Endothelial cell of umbilical vein (primary cell): ENCODE results near the gene SGCD. TPM values are rescaled to one million over a fixed set of nuclear protein-coding genes. Genes with fewer than 3 reads are reported as not detected.

Source experiments
- BruUV-seq: library from RNA; stranded (reverse); fragments of 400-500 nt; replicated peaks from 2 replicates; lab custom pipeline; 2021; lab: Mats Ljungman, UMichigan
- CTCF ChIA-PET: fragments of 300-600, 350-600 bp; sonication (Branson Sonifier 250); formaldehyde crosslinking; loops from one replicate; lab custom pipeline; 2021; ENCODE audit warnings: antibody characterized with exemption, inconsistent platforms; lab: Charles Lee
- POLR2A ChIA-PET: fragments of 300-600, 350-600 bp; sonication (Branson Sonifier 250); formaldehyde crosslinking; loops from one replicate; lab custom pipeline; 2021; ENCODE audit warnings: antibody characterized with exemption, inconsistent platforms; lab: Charles Lee
- DNase-seq: peaks from one replicate; pipeline ENCODE4 v3.0.0-alpha.2; 2011; ENCODE audit warnings: low read depth, low spot score
- FAIRE-seq: peaks from 2 replicates; lab custom pipeline; 2011; peaks lifted over from hg19 to GRCh38; lab: Jason Lieb, UNC
- H2AFZ ChIP-seq: 2 replicates; pipeline ENCODE4 v1.6.0; 2012; ENCODE audit warnings: low read depth, low read length, control low read depth, inconsistent platforms
- H3K27ac ChIP-seq: 2 replicates; pipeline ENCODE4 v1.5.1; 2011; ENCODE audit warnings: low read depth, mild to moderate bottlenecking, control low read depth, low read length, moderate library complexity; ENCODE audit not compliant: insufficient read depth
- H3K27me3 ChIP-seq, 2 experiments: 2 replicates each; pipeline versions ENCODE4 v1.6.0 to v1.6.1; 2011; ENCODE audit warnings: low read length in 2 of 2, mixed read lengths in 1 of 2; ENCODE audit not compliant: control insufficient read depth in 2 of 2, insufficient read depth in 2 of 2
- H3K36me3 ChIP-seq, 2 experiments: 2 replicates in 1 of 2; 3 replicates in 1 of 2; pipeline ENCODE4 v1.5.1; 2011; ENCODE audit warnings: low read length in 2 of 2, mild to moderate bottlenecking in 1 of 2, moderate library complexity in 1 of 2; ENCODE audit not compliant: control insufficient read depth in 2 of 2, insufficient read depth in 2 of 2; ENCODE audit errors: extremely low read depth in 1 of 2
- H3K4me1 ChIP-seq: 3 replicates; pipeline ENCODE4 v1.5.1; 2011; ENCODE audit warnings: mild to moderate bottlenecking, low read length; ENCODE audit not compliant: control insufficient read depth, insufficient read depth; ENCODE audit errors: extremely low read depth
- H3K4me2 ChIP-seq: 2 replicates; pipeline ENCODE4 v1.6.1; 2011; ENCODE audit warnings: low read length, control low read depth, mixed read lengths; ENCODE audit not compliant: insufficient read depth
- H3K4me3 ChIP-seq, 3 experiments: fragments of 200-600 bp in 1 of 3; sonication (generic), shearing (Covaris generic) in 1 of 3; replicated peaks in 1 of 3; 2 replicates each; pipeline ENCODE4 v1.5.1; 2011 to 2016; ENCODE audit warnings: control low read depth in 3 of 3, low read length in 3 of 3, mild to moderate bottlenecking in 2 of 3, inconsistent platforms in 1 of 3, low read depth in 1 of 3, moderate library complexity in 1 of 3; ENCODE audit not compliant: insufficient read depth in 1 of 3
- H3K79me2 ChIP-seq: 2 replicates; pipeline ENCODE4 v1.6.0; 2012; ENCODE audit warnings: low read length, inconsistent platforms; ENCODE audit not compliant: control insufficient read depth, insufficient read depth
- H3K9ac ChIP-seq: replicated peaks from 2 replicates; pipeline ENCODE3; 2011; ENCODE audit warnings: low read length, control low read depth; ENCODE audit not compliant: insufficient read depth; ENCODE audit errors: extremely low read depth
- H3K9me1 ChIP-seq: replicated peaks from 3 replicates; pipeline ENCODE4 v1.6.0; 2011; ENCODE audit warnings: mild to moderate bottlenecking, low read length; ENCODE audit not compliant: control insufficient read depth, insufficient read depth; ENCODE audit errors: extremely low read depth
- H3K9me3 ChIP-seq: replicated peaks from 2 replicates; pipeline ENCODE4 v1.5.1; 2012; ENCODE audit warnings: low read length, inconsistent platforms; ENCODE audit not compliant: control insufficient read depth, insufficient read depth
- H4K20me1 ChIP-seq: replicated peaks from 2 replicates; pipeline ENCODE3; 2011; ENCODE audit warnings: mild to moderate bottlenecking, low read length; ENCODE audit not compliant: control insufficient read depth, insufficient read depth; ENCODE audit errors: extremely low read depth
- CTCF ChIP-seq, 2 donors: IDR thresholded peaks; 1 replicate in 1 of 2; 2 replicates in 1 of 2; pipeline ENCODE4 v1.5.1; 2011; ENCODE audit warnings: low read length in 2 of 2, mild to moderate bottlenecking in 2 of 2, moderate library complexity in 2 of 2, control low read depth in 1 of 2, inconsistent platforms in 1 of 2, low read depth in 1 of 2; ENCODE audit not compliant: insufficient read depth in 1 of 2; ENCODE audit errors: extremely low read depth in 1 of 2
- EZH2 ChIP-seq: IDR thresholded peaks from 2 replicates; pipeline ENCODE4 v1.6.1; 2012; ENCODE audit warnings: borderline replicate concordance, low read depth, mild to moderate bottlenecking, moderate library complexity, low read length, inconsistent platforms; ENCODE audit not compliant: severe bottlenecking
- FOS ChIP-seq: IDR thresholded peaks from 2 replicates; pipeline ENCODE4 v1.6.1; 2011; ENCODE audit warnings: mild to moderate bottlenecking, low read length, moderate library complexity, borderline replicate concordance; ENCODE audit not compliant: insufficient read depth
- GATA2 ChIP-seq: IDR thresholded peaks from 2 replicates; pipeline ENCODE4 v1.7.0; 2011; ENCODE audit warnings: low read depth, mild to moderate bottlenecking, moderate library complexity, mixed read lengths, low read length; ENCODE audit not compliant: insufficient read length, insufficient read depth
- JUN ChIP-seq: IDR thresholded peaks from 2 replicates; pipeline ENCODE4 v1.6.1; 2011; ENCODE audit warnings: borderline replicate concordance, low read depth; ENCODE audit not compliant: insufficient read length, insufficient read depth
- MAX ChIP-seq: IDR thresholded peaks from 2 replicates; pipeline ENCODE4 v1.6.1; 2011; ENCODE audit not compliant: insufficient read depth, insufficient read length
- MYC ChIP-seq: IDR thresholded peaks from one replicate; pipeline ENCODE4 v1.6.1; 2011; ENCODE audit warnings: mild to moderate bottlenecking, low read depth, low read length
- POLR2A ChIP-seq: IDR thresholded peaks from 2 replicates; pipeline ENCODE4 v1.6.1; 2012; ENCODE audit warnings: low read depth, mild to moderate bottlenecking, control low read depth, low read length
- POLR2AphosphoS5 ChIP-seq: IDR thresholded peaks from 2 replicates; pipeline ENCODE4 v1.6.1; 2012; ENCODE audit warnings: low read depth, mild to moderate bottlenecking, control low read depth, low read length, moderate library complexity; ENCODE audit not compliant: insufficient read depth
- dilution Hi-C: fragments of 300-500 bp; cut with MboI; formaldehyde crosslinking; loops from one replicate; pipeline ENCODE4 v1.15.0; 2019; ENCODE audit warnings: low sequenced_read_pairs; ENCODE audit not compliant: extremely low pct_ligation_motif_present
- intact Hi-C: fragments of 100-400 bp; cut with micrococcal nuclease; formaldehyde crosslinking; loops from one replicate; pipeline ENCODE4 v1.10.0; 2022
- polyA plus RNA-seq, 4 experiments: library from polyadenylated mRNA; depleted of rRNA in 3 of 4; stranded (reverse) in 3 of 4; unstranded in 1 of 4; fragments of >200 nt; gene quantifications; 2 replicates each; pipeline versions ENCODE4 v1.2.1 to v1.2.3, GENCODE V29; 2011 to 2012; ENCODE audit warnings: missing spikeins in 1 of 4
- total RNA-seq: library from RNA; stranded (reverse); gene quantifications from 2 replicates; pipeline ENCODE4 v1.2.3, GENCODE V29; 2021

Gene SGCD
- total and polyA plus RNA-seq, 2 donors (not counting 3 experiments of a cell fraction or from before 2014, with no cell fraction given): not detected

GRCh38 chr5:156794687-156795086 lies 467.7 kb downstream of the SGCD start:
- Histone ChIP-seq H2AFZ (no peak overlapping the region), H3K36me3 (no peaks in the 10 kb centered on the region), H3K27me3 (no peaks in the 10 kb centered on the region), H4K20me1 (no peaks in the 10 kb centered on the region), H3K79me2 (no peaks in the 10 kb centered on the region), H3K4me2 (no peak overlapping the region), H3K9me3 (no peaks in the 10 kb centered on the region), H3K4me3 (no peak overlapping the region), H3K4me1 (no peaks in the 10 kb centered on the region), H3K9ac (no peak overlapping the region), H3K27ac (no peak overlapping the region), H3K9me1 (no peaks in the 10 kb centered on the region)
- CTCF ChIA-PET: no interaction called here
- BruUV-seq: no TSS peak
- intact Hi-C loops: no loop called here
- DNase-seq (no peak), FAIRE-seq (no peak)
- dilution Hi-C loops: no loop called here
- POLR2A ChIA-PET: no interaction called here
- TF ChIP-seq EZH2 (no peak), GATA2 (no peak), JUN (no peak), MYC (no peak), MAX (no peak)

GRCh38 chr5:156798201-156798600 lies 471.2 kb downstream of the SGCD start:
- no peak overlapping the region for H2AFZ ChIP-seq
- H3K27ac ChIP-seq: no peak overlapping the region
- no peak overlapping the region for H3K4me3 ChIP-seq
- BruUV-seq: no TSS peak
- no peaks in the 10 kb centered on the region for H3K9me3 ChIP-seq
- DNase-seq: no peak
- H3K9ac ChIP-seq: no peak overlapping the region
- H4K20me1 ChIP-seq: no peaks in the 10 kb centered on the region
- no peak overlapping the region for H3K4me2 ChIP-seq
- CTCF ChIA-PET: no interaction called here
- no peaks in the 10 kb centered on the region for H3K36me3 ChIP-seq
- TF ChIP-seq GATA2 (no peak), JUN (no peak), CTCF (IDR thresholded peaks at IDR 0.05; ENCODE audit: extremely low read depth in 1 of 2, insufficient read depth in 1 of 2, low read depth in 1 of 2, low read length in 2 of 2) (no peak), POLR2AphosphoS5 (no peak), FOS (no peak), MAX (no peak), POLR2A (no peak), EZH2 (no peak), MYC (no peak)
- no peaks in the 10 kb centered on the region for H3K9me1 ChIP-seq
- no peak for FAIRE-seq
- no peaks in the 10 kb centered on the region for H3K79me2 ChIP-seq
- POLR2A ChIA-PET: no interaction called here
- intact Hi-C loops: no loop called here
- no peaks in the 10 kb centered on the region for H3K4me1 ChIP-seq
- H3K27me3 ChIP-seq: no peaks in the 10 kb centered on the region
- dilution Hi-C loops: no loop called here
